DOHH2 (cell line): Measurements from ENCODE around the gene CDCA5.

Experiments
- H3F3A ChIP-seq: fragments of 200-600 bp; sonication (generic), shearing (Covaris generic); 2 replicates; pipeline ENCODE4 v1.6.0; 2016; ENCODE audit warnings: antibody characterized with exemption, mild to moderate bottlenecking; ENCODE audit not compliant: control insufficient read depth, insufficient read depth
- H3K27ac ChIP-seq: fragments of 200-600 bp; sonication (generic); 2 replicates; pipeline ENCODE4 v1.5.1; 2014; ENCODE audit warnings: low read depth, mild to moderate bottlenecking, low read length, moderate library complexity
- H3K27me3 ChIP-seq: fragments of 200-600 bp; sonication (generic); 2 replicates; pipeline ENCODE4 v1.6.1; 2014; ENCODE audit warnings: mild to moderate bottlenecking, low read length, mixed read lengths; ENCODE audit not compliant: control insufficient read depth
- H3K36me3 ChIP-seq: fragments of 200-600 bp; sonication (generic); 2 replicates; pipeline ENCODE4 v1.6.1; 2014; ENCODE audit warnings: mild to moderate bottlenecking, low read length, moderate library complexity, mixed read lengths; ENCODE audit not compliant: control insufficient read depth
- H3K4me1 ChIP-seq: fragments of 200-600 bp; sonication (generic); 2 replicates; pipeline ENCODE4 v1.6.1; 2014; ENCODE audit warnings: mild to moderate bottlenecking, low read length, mixed read lengths; ENCODE audit not compliant: control insufficient read depth
- H3K4me2 ChIP-seq: fragments of 200-600 bp; sonication (generic); 2 replicates; pipeline ENCODE4 v1.6.0; 2014; ENCODE audit warnings: mild to moderate bottlenecking, low read length, moderate library complexity
- H3K4me3 ChIP-seq: fragments of 200-600 bp; sonication (generic); 2 replicates; pipeline ENCODE4 v1.5.1; 2014; ENCODE audit warnings: mild to moderate bottlenecking, low read length, mixed read lengths
- H3K79me2 ChIP-seq: fragments of 200-600 bp; sonication (generic); 2 replicates; pipeline ENCODE4 v1.6.1; 2014; ENCODE audit warnings: mild to moderate bottlenecking, low read length, mixed read lengths; ENCODE audit not compliant: control insufficient read depth
- H3K9me2 ChIP-seq: fragments of 200-600 bp; sonication (generic); replicated peaks from 2 replicates; pipeline ENCODE4 v1.6.1; 2014; ENCODE audit warnings: mild to moderate bottlenecking, low read length, mixed read lengths; ENCODE audit not compliant: control insufficient read depth
- H3K9me3 ChIP-seq: fragments of 200-600 bp; sonication (generic); 2 replicates; pipeline ENCODE4 v1.6.1; 2014; ENCODE audit warnings: antibody characterized with exemption, low read length, mixed read lengths; ENCODE audit not compliant: control insufficient read depth, insufficient read depth
- H4K20me1 ChIP-seq: fragments of 200-600 bp; sonication (generic); 2 replicates; pipeline ENCODE4 v1.6.0; 2014; ENCODE audit warnings: low read depth, mild to moderate bottlenecking, antibody characterized with exemption, low read length, moderate library complexity; ENCODE audit not compliant: control insufficient read depth, insufficient read depth
- EZH2phosphoT487 ChIP-seq: fragments of 200-600 bp; sonication (generic); IDR thresholded peaks from 2 replicates; pipeline ENCODE4 v1.6.1; 2017; ENCODE audit warnings: borderline replicate concordance, mild to moderate bottlenecking, antibody characterized with exemption, low read length, moderate library complexity, mixed read lengths
- TF ChIP-seq, protein P1 (sequence below): fragments of 200-600 bp; sonication (generic); IDR thresholded peaks from one replicate; pipeline ENCODE4 v1.5.1; 2014; ENCODE audit warnings: antibody characterized with exemption, mild to moderate bottlenecking, low read depth, low read length; ENCODE audit not compliant: poor library complexity, severe bottlenecking

CDCA5 gene

DNA sequence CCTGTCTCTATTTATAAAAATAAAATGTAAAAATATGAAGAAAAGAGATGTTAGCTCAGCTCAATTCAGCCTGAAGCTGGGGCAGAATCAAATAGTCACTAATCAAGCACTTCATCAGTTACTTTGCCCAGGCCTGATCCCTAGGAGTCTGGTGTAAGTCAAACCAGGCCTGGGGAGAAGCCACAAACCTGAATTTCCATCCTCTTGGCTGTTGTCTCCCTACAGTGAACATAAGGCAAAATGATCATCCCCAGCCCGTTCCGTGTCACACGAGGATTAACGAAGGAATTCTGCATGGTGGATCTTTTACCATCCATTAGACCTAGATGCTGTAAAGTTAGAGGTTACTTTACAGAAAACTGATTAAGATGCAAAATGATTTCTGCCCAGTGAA is 19.0 kb downstream of the CDCA5 start:
- H4K20me1 ChIP-seq = no peaks in the 10 kb centered on the region
- TF ChIP-seq EZH2phosphoT487 = no peak
- TF ChIP-seq, protein P1, sequence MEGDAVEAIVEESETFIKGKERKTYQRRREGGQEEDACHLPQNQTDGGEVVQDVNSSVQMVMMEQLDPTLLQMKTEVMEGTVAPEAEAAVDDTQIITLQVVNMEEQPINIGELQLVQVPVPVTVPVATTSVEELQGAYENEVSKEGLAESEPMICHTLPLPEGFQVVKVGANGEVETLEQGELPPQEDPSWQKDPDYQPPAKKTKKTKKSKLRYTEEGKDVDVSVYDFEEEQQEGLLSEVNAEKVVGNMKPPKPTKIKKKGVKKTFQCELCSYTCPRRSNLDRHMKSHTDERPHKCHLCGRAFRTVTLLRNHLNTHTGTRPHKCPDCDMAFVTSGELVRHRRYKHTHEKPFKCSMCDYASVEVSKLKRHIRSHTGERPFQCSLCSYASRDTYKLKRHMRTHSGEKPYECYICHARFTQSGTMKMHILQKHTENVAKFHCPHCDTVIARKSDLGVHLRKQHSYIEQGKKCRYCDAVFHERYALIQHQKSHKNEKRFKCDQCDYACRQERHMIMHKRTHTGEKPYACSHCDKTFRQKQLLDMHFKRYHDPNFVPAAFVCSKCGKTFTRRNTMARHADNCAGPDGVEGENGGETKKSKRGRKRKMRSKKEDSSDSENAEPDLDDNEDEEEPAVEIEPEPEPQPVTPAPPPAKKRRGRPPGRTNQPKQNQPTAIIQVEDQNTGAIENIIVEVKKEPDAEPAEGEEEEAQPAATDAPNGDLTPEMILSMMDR = no peak
- no peak overlapping the region for H3K27ac ChIP-seq
- H3K4me3 ChIP-seq = no peak overlapping the region
- no peaks in the 10 kb centered on the region for H3K79me2 ChIP-seq
- no peaks in the 10 kb centered on the region; the same call in 1 of the 2 replicates for H3K27me3 ChIP-seq
- no peaks in the 10 kb centered on the region for H3K36me3 ChIP-seq
- peaks cover 15% of the 10 kb centered on the region for H3K4me1 ChIP-seq
- no peaks in the 10 kb centered on the region for H3K9me3 ChIP-seq
- H3K4me2 ChIP-seq = no peak overlapping the region
- H3K9me2 ChIP-seq = no peaks in the 10 kb centered on the region
- H3F3A ChIP-seq = no peaks in the 10 kb centered on the region

DNA sequence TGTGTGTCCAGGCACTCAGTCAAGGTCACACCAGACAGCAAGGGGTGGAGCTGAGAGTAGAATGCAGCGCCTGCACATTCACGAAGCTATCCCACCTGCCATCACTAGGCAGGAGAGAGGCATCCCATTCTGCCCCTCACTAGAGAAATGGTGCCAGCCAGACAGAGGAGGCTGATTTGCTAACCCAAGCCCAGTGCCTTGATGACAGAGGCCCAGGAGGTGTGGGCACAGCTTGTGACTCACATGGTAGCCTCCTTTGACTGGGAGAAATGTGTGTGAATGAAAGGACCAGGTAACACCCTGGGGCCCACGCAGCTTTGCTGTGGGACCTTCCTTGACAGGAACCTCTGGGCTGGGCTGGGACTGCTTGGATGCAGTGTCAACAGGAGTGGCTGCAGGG is 20.3 kb downstream of the CDCA5 start:
- H3K27me3 ChIP-seq = no peaks in the 10 kb centered on the region; the same call in 1 of the 2 replicates
- H3K36me3 ChIP-seq = no peaks in the 10 kb centered on the region
- TF ChIP-seq, protein P1 = no peak
- no peak for TF ChIP-seq EZH2phosphoT487
- H3K9me2 ChIP-seq = no peaks in the 10 kb centered on the region
- H3K79me2 ChIP-seq = no peaks in the 10 kb centered on the region
- no peak overlapping the region for H3K4me2 ChIP-seq
- no peak overlapping the region for H3K27ac ChIP-seq
- H3F3A ChIP-seq = no peaks in the 10 kb centered on the region
- H4K20me1 ChIP-seq = no peaks in the 10 kb centered on the region
- H3K9me3 ChIP-seq = no peaks in the 10 kb centered on the region
- no peak overlapping the region for H3K4me3 ChIP-seq
- H3K4me1 ChIP-seq = peaks cover 12% of the 10 kb centered on the region

DNA sequence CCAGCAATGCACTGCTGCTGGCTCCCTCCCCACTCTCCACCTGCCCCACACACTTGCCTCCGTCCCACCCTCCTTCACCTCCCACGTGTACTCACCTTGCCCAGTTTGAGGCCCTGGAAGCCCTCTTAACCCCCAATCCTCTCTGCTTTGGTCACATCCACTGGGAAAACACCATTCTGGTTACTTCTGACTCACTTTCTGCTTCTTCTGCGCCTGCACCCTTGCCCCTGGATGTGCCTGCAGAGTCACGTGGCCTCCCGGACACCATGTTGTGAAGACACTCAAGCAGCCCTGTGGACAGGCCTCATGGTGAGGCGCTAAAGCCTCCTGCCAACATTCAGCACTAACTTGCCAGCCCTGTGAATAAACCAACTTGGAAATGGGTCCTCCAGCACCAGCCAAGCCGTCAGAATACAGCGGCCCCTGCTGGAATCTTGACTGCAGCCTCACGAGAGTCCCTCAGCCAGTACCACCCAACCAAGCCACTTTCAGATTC is 22.9 kb downstream of the CDCA5 start:
- no peaks in the 10 kb centered on the region for H3K36me3 ChIP-seq
- H3K9me3 ChIP-seq = no peaks in the 10 kb centered on the region
- no peaks in the 10 kb centered on the region for H3K9me2 ChIP-seq
- H3K4me3 ChIP-seq = no peak overlapping the region
- peaks cover 12% of the 10 kb centered on the region for H3K4me1 ChIP-seq
- no peaks in the 10 kb centered on the region; the same call in 1 of the 2 replicates for H3K27me3 ChIP-seq
- TF ChIP-seq, protein P1 = peak; percentile 54
- no peak for TF ChIP-seq EZH2phosphoT487
- no peak overlapping the region for H3K4me2 ChIP-seq
- no peaks in the 10 kb centered on the region for H3K79me2 ChIP-seq
- H3F3A ChIP-seq = no peaks in the 10 kb centered on the region
- H3K27ac ChIP-seq = no peak overlapping the region
- H4K20me1 ChIP-seq = no peaks in the 10 kb centered on the region
